ENCODE measurements around the gene ARID1B.

The ARID1B gene

GRCh38 chr6:156996265-156996664, 219.1 kb downstream of the ARID1B start:
- DNase-seq: no peak

- DNase-seq: no peak
Measured at GRCh38 chr6:156998794-156999330, 221.7 kb downstream of the ARID1B start.

- DNase-seq: no peak
Measured at GRCh38 chr6:156999762-157000161, 222.6 kb downstream of the ARID1B start.

GRCh38 chr6:157001716-157002115, 224.5 kb downstream of the ARID1B start:
- no peak for DNase-seq

- DNase-seq: no peak
Measured at GRCh38 chr6:157002774-157003173, 225.6 kb downstream of the ARID1B start.

GRCh38 chr6:157005940-157006339, 228.8 kb downstream of the ARID1B start:
- no peak for DNase-seq

- DNase-seq: no peak
Measured at GRCh38 chr6:157008568-157008967, 231.4 kb downstream of the ARID1B start.

GRCh38 chr6:157012355-157012754, 235.2 kb downstream of the ARID1B start:
- no peak for DNase-seq

GRCh38 chr6:157013649-157014304, 236.6 kb downstream of the ARID1B start:
- DNase-seq: no peak

- no peak for DNase-seq
Measured at GRCh38 chr6:157014871-157015270, 237.7 kb downstream of the ARID1B start.

- DNase-seq: no peak
Measured at GRCh38 chr6:157017022-157017421, 239.8 kb downstream of the ARID1B start.

GRCh38 chr6:157017861-157018260, 240.7 kb downstream of the ARID1B start:
- DNase-seq: no peak

GRCh38 chr6:157019115-157019641, 242.0 kb downstream of the ARID1B start:
- no peak for DNase-seq

- no peak for DNase-seq
Measured at GRCh38 chr6:157019733-157020132, 242.6 kb downstream of the ARID1B start.

GRCh38 chr6:157020398-157020797, 243.2 kb downstream of the ARID1B start:
- no peak for DNase-seq

GRCh38 chr6:157020881-157021343, 243.7 kb downstream of the ARID1B start:
- DNase-seq: peak; percentile 64

GRCh38 chr6:157021344-157021992, 244.3 kb downstream of the ARID1B start:
- peak; percentile 84 for DNase-seq

GRCh38 chr6:157021993-157022740, 245.0 kb downstream of the ARID1B start:
- peak; percentile 81 for DNase-seq

- no peak for DNase-seq
Measured at GRCh38 chr6:157023958-157024357, 246.8 kb downstream of the ARID1B start.

- no peak for DNase-seq
Measured at GRCh38 chr6:157024745-157025144, 247.6 kb downstream of the ARID1B start.

- DNase-seq: no peak
Measured at GRCh38 chr6:157025437-157025836, 248.3 kb downstream of the ARID1B start.

- DNase-seq: no peak
Measured at GRCh38 chr6:157029980-157030690, 253.0 kb downstream of the ARID1B start.

GRCh38 chr6:157030755-157031154, 253.6 kb downstream of the ARID1B start:
- no peak for DNase-seq
